ENCODE measurements around the gene ALOX12B.

DNA sequence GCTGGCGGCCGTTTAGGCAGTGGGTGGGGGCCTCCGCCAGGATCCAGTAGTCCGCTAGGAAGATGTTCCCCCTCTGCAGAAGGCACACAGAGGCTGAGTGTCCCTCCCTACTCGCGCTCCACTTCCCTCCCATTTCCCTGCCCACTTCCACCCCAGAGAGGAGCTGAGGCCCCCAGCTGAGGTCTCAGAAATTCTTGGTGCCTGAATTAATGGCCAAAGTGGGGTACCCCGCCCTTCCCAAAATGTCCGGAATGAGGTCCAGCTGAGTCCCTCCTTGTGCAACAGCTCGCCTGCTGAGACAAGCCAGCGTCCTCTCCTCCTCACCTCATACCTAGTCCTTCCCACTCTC lies 22.9 kb upstream of the ALOX12B start:
- TF ChIP-seq, protein P1, sequence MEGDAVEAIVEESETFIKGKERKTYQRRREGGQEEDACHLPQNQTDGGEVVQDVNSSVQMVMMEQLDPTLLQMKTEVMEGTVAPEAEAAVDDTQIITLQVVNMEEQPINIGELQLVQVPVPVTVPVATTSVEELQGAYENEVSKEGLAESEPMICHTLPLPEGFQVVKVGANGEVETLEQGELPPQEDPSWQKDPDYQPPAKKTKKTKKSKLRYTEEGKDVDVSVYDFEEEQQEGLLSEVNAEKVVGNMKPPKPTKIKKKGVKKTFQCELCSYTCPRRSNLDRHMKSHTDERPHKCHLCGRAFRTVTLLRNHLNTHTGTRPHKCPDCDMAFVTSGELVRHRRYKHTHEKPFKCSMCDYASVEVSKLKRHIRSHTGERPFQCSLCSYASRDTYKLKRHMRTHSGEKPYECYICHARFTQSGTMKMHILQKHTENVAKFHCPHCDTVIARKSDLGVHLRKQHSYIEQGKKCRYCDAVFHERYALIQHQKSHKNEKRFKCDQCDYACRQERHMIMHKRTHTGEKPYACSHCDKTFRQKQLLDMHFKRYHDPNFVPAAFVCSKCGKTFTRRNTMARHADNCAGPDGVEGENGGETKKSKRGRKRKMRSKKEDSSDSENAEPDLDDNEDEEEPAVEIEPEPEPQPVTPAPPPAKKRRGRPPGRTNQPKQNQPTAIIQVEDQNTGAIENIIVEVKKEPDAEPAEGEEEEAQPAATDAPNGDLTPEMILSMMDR (IDR thresholded peaks at IDR 0.05): no peak
- TF ChIP-seq POLR2AphosphoS5 (IDR thresholded peaks at IDR 0.05): no peak
